Activated CD4-positive, alpha-beta T cell treated with anti-CD3 and anti-CD28 coated beads for 36 hours (primary cell): ENCODE measurements around the gene FAM135A. TPM values are rescaled to one million over a fixed set of nuclear protein-coding genes. Genes with fewer than 3 reads are reported as not detected.

Source experiments
- ATAC-seq: fragments of 200-7000 bp; cut with Tn5 transposase; one replicate; pipeline ENCODE4 v1.10.0; 2021; ENCODE audit warnings: mild to moderate bottlenecking, moderate library complexity
- CTCF ChIA-PET: fragments of 350-600 bp; sonication (Branson Sonifier 250); formaldehyde crosslinking; loops from one replicate; lab custom pipeline; 2021; ENCODE audit warnings: antibody characterized with exemption; lab: Charles Lee
- POLR2A ChIA-PET: fragments of 350-600 bp; sonication (Branson Sonifier 250); formaldehyde crosslinking; loops from one replicate; lab custom pipeline; 2021; ENCODE audit warnings: antibody characterized with exemption, inconsistent platforms; lab: Charles Lee
- DNase-seq: peaks from one replicate; pipeline ENCODE4 v3.0.0-alpha.2; 2020
- H3K27ac Mint-ChIP-seq: one replicate; pipeline ENCODE4 v1.8.0; 2021; ENCODE audit warnings: mixed read lengths
- H3K27me3 Mint-ChIP-seq: one replicate; pipeline ENCODE4 v1.8.0; 2021; ENCODE audit warnings: mixed read lengths
- H3K36me3 Mint-ChIP-seq: one replicate; pipeline ENCODE4 v1.8.0; 2021; ENCODE audit warnings: low read depth, mixed read lengths
- H3K4me1 Mint-ChIP-seq: one replicate; pipeline ENCODE4 v1.8.0; 2021; ENCODE audit warnings: mixed read lengths
- H3K4me3 Mint-ChIP-seq: one replicate; pipeline ENCODE4 v1.8.0; 2021; ENCODE audit warnings: mild to moderate bottlenecking, moderate library complexity, mixed read lengths
- H3K9me3 Mint-ChIP-seq: one replicate; pipeline ENCODE4 v1.8.0; 2021; ENCODE audit warnings: low read depth, mixed read lengths
- intact Hi-C, 2 experiments: fragments of 100-400 bp; cut with DNase I in 1 of 2; cut with micrococcal nuclease in 1 of 2; formaldehyde crosslinking; loops; one replicate each; pipeline versions ENCODE4 v1.14.2 to v1.15.1; 2022 to 2024; cut with DNase I, micrococcal nuclease
- total RNA-seq, 2 experiments: library from RNA; stranded (reverse); gene quantifications; one replicate each; pipeline ENCODE4 v1.2.3, GENCODE V29; 2021

FAM135A gene
- total RNA-seq, 2 experiments from 2014 or later = 7.6 to 7.8 TPM

- no peak for DNase-seq
- Mint-ChIP-seq H3K27ac (no peak overlapping the region), H3K9me3 (no peaks in the 10 kb centered on the region), H3K4me1 (no peaks in the 10 kb centered on the region), H3K36me3 (no peaks in the 10 kb centered on the region), H3K4me3 (no peak overlapping the region), H3K27me3 (peaks cover 14% of the 10 kb centered on the region)
- ChIA-PET CTCF (interaction anchor here (0.9 to 2.2 kb wide), 4 partner anchors 8 to 69 kb away, joined by 3 to 14 read pairs (median 6); no protein-coding TSS in a partner anchor), POLR2A (interaction anchor here (0.9 kb wide), 1 partner anchor 33 kb away, joined by 7 read pairs; no protein-coding TSS in a partner anchor)
- ATAC-seq = no peak
- intact Hi-C loops = no loop called here
These were observed 33.8 kb upstream of the FAM135A start for GRCh38 chr6:70379473-70380013.

- H3K4me1 Mint-ChIP-seq = no peaks in the 10 kb centered on the region
- intact Hi-C loops = no loop called here
- ATAC-seq (no peak), DNase-seq (no peak)
- H3K27me3 Mint-ChIP-seq = peaks cover 9% of the 10 kb centered on the region
- no peaks in the 10 kb centered on the region for H3K36me3 Mint-ChIP-seq
- no peaks in the 10 kb centered on the region for H3K9me3 Mint-ChIP-seq
- POLR2A ChIA-PET = interaction anchor here (0.9 kb wide), 1 partner anchor 32 kb away, joined by 7 read pairs; no protein-coding TSS in a partner anchor
- CTCF ChIA-PET = interaction anchor here (1.0 to 2.2 kb wide), 4 partner anchors 9 to 71 kb away, joined by 3 to 14 read pairs (median 8); no protein-coding TSS in a partner anchor
- no peak overlapping the region for H3K4me3 Mint-ChIP-seq
- no peak overlapping the region for H3K27ac Mint-ChIP-seq
These were observed 33.1 kb upstream of the FAM135A start for GRCh38 chr6:70380252-70380651.

GRCh38 chr6:70380771-70381416, 32.4 kb upstream of the FAM135A start:
- no peaks in the 10 kb centered on the region for H3K9me3 Mint-ChIP-seq
- H3K27ac Mint-ChIP-seq = no peak overlapping the region
- no peaks in the 10 kb centered on the region for H3K36me3 Mint-ChIP-seq
- CTCF ChIA-PET = interaction anchor here (1.0 to 2.2 kb wide), 3 partner anchors 10 to 72 kb away, joined by 5 to 14 read pairs (median 10); no protein-coding TSS in a partner anchor
- no peak for DNase-seq
- POLR2A ChIA-PET = no interaction called here
- no peak overlapping the region for H3K4me3 Mint-ChIP-seq
- intact Hi-C loops = no loop called here
- no peak for ATAC-seq
- H3K27me3 Mint-ChIP-seq = peaks cover 6% of the 10 kb centered on the region
- H3K4me1 Mint-ChIP-seq = no peaks in the 10 kb centered on the region

GRCh38 chr6:70381417-70381782, 31.9 kb upstream of the FAM135A start:
- H3K4me1 Mint-ChIP-seq = no peaks in the 10 kb centered on the region
- POLR2A ChIA-PET = no interaction called here
- no peaks in the 10 kb centered on the region for H3K36me3 Mint-ChIP-seq
- DNase-seq (no peak), ATAC-seq (no peak)
- intact Hi-C loops = no loop called here
- peaks cover 4% of the 10 kb centered on the region for H3K27me3 Mint-ChIP-seq
- CTCF ChIA-PET = interaction anchor here (0.9 to 1.6 kb wide), 2 partner anchors 10 to 13 kb away, joined by 3 to 5 read pairs; no protein-coding TSS in a partner anchor
- H3K9me3 Mint-ChIP-seq = no peaks in the 10 kb centered on the region
- H3K4me3 Mint-ChIP-seq = no peak overlapping the region
- no peak overlapping the region for H3K27ac Mint-ChIP-seq

GRCh38 chr6:70385901-70386300, 27.4 kb upstream of the FAM135A start:
- ATAC-seq = no peak
- Mint-ChIP-seq H3K27ac (no peak overlapping the region), H3K4me3 (no peak overlapping the region), H3K9me3 (no peaks in the 10 kb centered on the region), H3K27me3 (peaks cover 3% of the 10 kb centered on the region), H3K36me3 (no peaks in the 10 kb centered on the region), H3K4me1 (no peaks in the 10 kb centered on the region)
- POLR2A ChIA-PET = no interaction called here
- CTCF ChIA-PET = no interaction called here
- DNase-seq = no peak
- intact Hi-C loops = no loop called here

- ChIA-PET CTCF (interaction anchor here (0.8 to 6.1 kb wide), 5 partner anchors 10 to 168 kb away, joined by 3 to 36 read pairs (median 4); no protein-coding TSS in a partner anchor), POLR2A (no interaction called here)
- Mint-ChIP-seq H3K4me1 (no peaks in the 10 kb centered on the region), H3K27ac (no peak overlapping the region), H3K4me3 (no peak overlapping the region), H3K9me3 (no peaks in the 10 kb centered on the region), H3K27me3 (peaks cover 15% of the 10 kb centered on the region), H3K36me3 (no peaks in the 10 kb centered on the region)
- intact Hi-C loops = no loop called here
- ATAC-seq (no peak), DNase-seq (no peak)
These were observed 24.5 kb upstream of the FAM135A start for GRCh38 chr6:70388814-70389213.

GRCh38 chr6:70389261-70389660, 24.0 kb upstream of the FAM135A start:
- CTCF ChIA-PET = interaction anchor here (0.6 to 6.1 kb wide), 4 partner anchors 12 to 80 kb away, joined by 3 to 36 read pairs (median 4); no protein-coding TSS in a partner anchor
- no peaks in the 10 kb centered on the region for H3K4me1 Mint-ChIP-seq

GRCh38 chr6:70390067-70390466, 23.2 kb upstream of the FAM135A start:
- POLR2A ChIA-PET = interaction anchor here (0.6 kb wide), 1 partner anchor 23 kb away, joined by 3 read pairs; the partner anchor contains the start of gene FAM135A
- no peak for ATAC-seq
- CTCF ChIA-PET = interaction anchor here (0.6 to 6.1 kb wide), 3 partner anchors 13 to 27 kb away, joined by 3 to 36 read pairs (median 4); no protein-coding TSS in a partner anchor
- intact Hi-C loops = no loop called here
- H3K27me3 Mint-ChIP-seq = peaks cover 16% of the 10 kb centered on the region
- H3K4me3 Mint-ChIP-seq = no peak overlapping the region
- no peaks in the 10 kb centered on the region for H3K36me3 Mint-ChIP-seq
- no peaks in the 10 kb centered on the region for H3K9me3 Mint-ChIP-seq
- DNase-seq = no peak
- H3K4me1 Mint-ChIP-seq = no peaks in the 10 kb centered on the region
- H3K27ac Mint-ChIP-seq = no peak overlapping the region

More at GRCh38 chr6:70389261-70389660, 24.0 kb upstream of the FAM135A start:
- intact Hi-C loops = no loop called here
- H3K27ac Mint-ChIP-seq = no peak overlapping the region
- no peak for DNase-seq
- no peak overlapping the region for H3K4me3 Mint-ChIP-seq
- H3K36me3 Mint-ChIP-seq = no peaks in the 10 kb centered on the region
- peaks cover 16% of the 10 kb centered on the region for H3K27me3 Mint-ChIP-seq
- H3K9me3 Mint-ChIP-seq = no peaks in the 10 kb centered on the region
- POLR2A ChIA-PET = no interaction called here
- ATAC-seq = no peak

GRCh38 chr6:70391492-70391891, 21.8 kb upstream of the FAM135A start:
- no peak overlapping the region for H3K4me3 Mint-ChIP-seq
- DNase-seq = no peak
- H3K9me3 Mint-ChIP-seq = no peaks in the 10 kb centered on the region
- intact Hi-C loops = no loop called here
- POLR2A ChIA-PET = no interaction called here
- no peaks in the 10 kb centered on the region for H3K4me1 Mint-ChIP-seq
- no peaks in the 10 kb centered on the region for H3K36me3 Mint-ChIP-seq
- CTCF ChIA-PET = interaction anchor here (6.1 kb wide), 1 partner anchor 22 kb away, joined by 36 read pairs; no protein-coding TSS in a partner anchor
- no peak overlapping the region for H3K27ac Mint-ChIP-seq
- ATAC-seq = no peak
- peaks cover 20% of the 10 kb centered on the region for H3K27me3 Mint-ChIP-seq

- ChIA-PET CTCF (no interaction called here), POLR2A (no interaction called here)
- no peaks in the 10 kb centered on the region for H3K36me3 Mint-ChIP-seq
- no peaks in the 10 kb centered on the region for H3K9me3 Mint-ChIP-seq
- H3K27ac Mint-ChIP-seq = no peak overlapping the region
- intact Hi-C loops = no loop called here
- H3K27me3 Mint-ChIP-seq = peaks cover 30% of the 10 kb centered on the region
- H3K4me3 Mint-ChIP-seq = no peak overlapping the region
- DNase-seq (no peak), ATAC-seq (no peak)
- no peaks in the 10 kb centered on the region for H3K4me1 Mint-ChIP-seq
These were observed 18.6 kb upstream of the FAM135A start for GRCh38 chr6:70394518-70395300.

- DNase-seq (no peak), ATAC-seq (no peak)
- Mint-ChIP-seq H3K27ac (no peak overlapping the region), H3K36me3 (no peaks in the 10 kb centered on the region), H3K9me3 (no peaks in the 10 kb centered on the region), H3K4me1 (no peaks in the 10 kb centered on the region), H3K27me3 (peaks cover 30% of the 10 kb centered on the region), H3K4me3 (no peak overlapping the region)
- CTCF ChIA-PET = interaction anchor here (1.0 kb wide), 1 partner anchor 26 kb away, joined by 3 read pairs; no protein-coding TSS in a partner anchor
- intact Hi-C loops = no loop called here
- POLR2A ChIA-PET = no interaction called here
These were observed 18.0 kb upstream of the FAM135A start for GRCh38 chr6:70395301-70395672.
